AG09309 (cell line): ENCODE measurements around the gene IRF7.

Experiments used
- DNase-seq: peaks from one replicate; pipeline ENCODE4 v3.0.0-alpha.2; 2010; ENCODE audit warnings: low read depth
- H3K4me3 ChIP-seq: 2 replicates; pipeline ENCODE4 v1.5.1; 2011; ENCODE audit warnings: mild to moderate bottlenecking, low read depth, low read length, moderate library complexity; ENCODE audit not compliant: control insufficient read depth
- CTCF ChIP-seq: IDR thresholded peaks from 2 replicates; pipeline ENCODE4 v1.5.1; 2011; ENCODE audit warnings: mild to moderate bottlenecking, low read depth, low read length, inconsistent platforms; ENCODE audit not compliant: insufficient read depth, control insufficient read depth; ENCODE audit errors: missing control alignments

Gene IRF7

GRCh38 chr11:615504-616319 is at the start of gene IRF7:
Gene IRF7, minus strand, starts transcription at chr11:615950. Its CDS starts 586 bp downstream, at chr11:615364.
- peak within 1 kb of the TSS; percentile 70 for H3K4me3 ChIP-seq
- DNase-seq: peak; percentile 38
- TF ChIP-seq CTCF: no peak

- DNase-seq: no peak
- no peak overlapping the region for H3K4me3 ChIP-seq
- TF ChIP-seq CTCF: no peak
These were observed 49.4 kb upstream of the IRF7 start for GRCh38 chr11:665062-665703.

- no peak for DNase-seq
- TF ChIP-seq CTCF: peak; percentile 80
- H3K4me3 ChIP-seq: no peak overlapping the region
These were observed 47.0 kb upstream of the IRF7 start for GRCh38 chr11:662689-663274.

- no peak for DNase-seq
- H3K4me3 ChIP-seq: no peak overlapping the region
- TF ChIP-seq CTCF: no peak
These were observed 45.1 kb upstream of the IRF7 start for GRCh38 chr11:660681-661444.

- TF ChIP-seq CTCF: no peak
- no peak for DNase-seq
- H3K4me3 ChIP-seq: no peak overlapping the region
These were observed 44.5 kb upstream of the IRF7 start for GRCh38 chr11:660281-660680.

GRCh38 chr11:659532-660085 is 43.9 kb upstream of the IRF7 start:
- no peak overlapping the region for H3K4me3 ChIP-seq
- no peak for TF ChIP-seq CTCF
- DNase-seq: no peak
